ENCODE measurements around the gene SOX18. TPM values are rescaled to one million over a fixed set of nuclear protein-coding genes. Genes with fewer than 3 reads are reported as not detected.

Gene SOX18
- total and polyA plus RNA-seq, 2 of the 13 experiments (the other 11 are each of a cell fraction or from before 2014, with no cell fraction given): 1.6 to 1.9 TPM

DNA sequence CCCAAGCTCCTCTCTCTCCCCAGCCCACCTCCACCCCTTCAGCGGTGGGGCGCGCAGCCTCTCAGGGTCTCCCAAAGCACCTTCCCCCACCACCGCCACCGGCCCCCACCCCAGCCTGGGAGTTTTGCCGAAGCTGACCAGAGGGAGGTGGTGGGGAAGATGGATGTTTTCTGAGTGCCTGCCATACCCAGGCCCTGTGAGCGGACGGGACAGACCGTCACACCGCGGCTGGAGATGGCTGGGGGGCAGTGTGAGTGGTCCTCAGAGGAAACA is 7.7 kb downstream of the SOX18 start (continued):
- TF ChIP-seq, protein P1, sequence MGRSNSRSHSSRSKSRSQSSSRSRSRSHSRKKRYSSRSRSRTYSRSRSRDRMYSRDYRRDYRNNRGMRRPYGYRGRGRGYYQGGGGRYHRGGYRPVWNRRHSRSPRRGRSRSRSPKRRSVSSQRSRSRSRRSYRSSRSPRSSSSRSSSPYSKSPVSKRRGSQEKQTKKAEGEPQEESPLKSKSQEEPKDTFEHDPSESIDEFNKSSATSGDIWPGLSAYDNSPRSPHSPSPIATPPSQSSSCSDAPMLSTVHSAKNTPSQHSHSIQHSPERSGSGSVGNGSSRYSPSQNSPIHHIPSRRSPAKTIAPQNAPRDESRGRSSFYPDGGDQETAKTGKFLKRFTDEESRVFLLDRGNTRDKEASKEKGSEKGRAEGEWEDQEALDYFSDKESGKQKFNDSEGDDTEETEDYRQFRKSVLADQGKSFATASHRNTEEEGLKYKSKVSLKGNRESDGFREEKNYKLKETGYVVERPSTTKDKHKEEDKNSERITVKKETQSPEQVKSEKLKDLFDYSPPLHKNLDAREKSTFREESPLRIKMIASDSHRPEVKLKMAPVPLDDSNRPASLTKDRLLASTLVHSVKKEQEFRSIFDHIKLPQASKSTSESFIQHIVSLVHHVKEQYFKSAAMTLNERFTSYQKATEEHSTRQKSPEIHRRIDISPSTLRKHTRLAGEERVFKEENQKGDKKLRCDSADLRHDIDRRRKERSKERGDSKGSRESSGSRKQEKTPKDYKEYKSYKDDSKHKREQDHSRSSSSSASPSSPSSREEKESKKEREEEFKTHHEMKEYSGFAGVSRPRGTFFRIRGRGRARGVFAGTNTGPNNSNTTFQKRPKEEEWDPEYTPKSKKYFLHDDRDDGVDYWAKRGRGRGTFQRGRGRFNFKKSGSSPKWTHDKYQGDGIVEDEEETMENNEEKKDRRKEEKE (IDR thresholded peaks at IDR 0.05): no peak
- TF ChIP-seq ZMYM4 (CRISPR knock-in tag; IDR thresholded peaks at IDR 0.05): no peak
- TF ChIP-seq ZC3H13 (CRISPR knock-in tag; IDR thresholded peaks at IDR 0.05): peak; percentile 12; the same call in 1 of the 2 replicates
- TF ChIP-seq CC2D1A (CRISPR knock-in tag; IDR thresholded peaks at IDR 0.05): no peak
- TF ChIP-seq ZNF430 (CRISPR knock-in tag; IDR thresholded peaks at IDR 0.05): peak; percentile 10; the same call in 1 of the 2 replicates
- no peak; the same call in 1 of the 2 replicates for TF ChIP-seq NFIC (IDR thresholded peaks at IDR 0.05; ENCODE audit: low read length)
- TF ChIP-seq PRPF4 (IDR thresholded peaks at IDR 0.05; ENCODE audit: low read depth, low read length, poor library complexity, severe bottlenecking): peak; percentile 10
- TF ChIP-seq, protein P2, sequence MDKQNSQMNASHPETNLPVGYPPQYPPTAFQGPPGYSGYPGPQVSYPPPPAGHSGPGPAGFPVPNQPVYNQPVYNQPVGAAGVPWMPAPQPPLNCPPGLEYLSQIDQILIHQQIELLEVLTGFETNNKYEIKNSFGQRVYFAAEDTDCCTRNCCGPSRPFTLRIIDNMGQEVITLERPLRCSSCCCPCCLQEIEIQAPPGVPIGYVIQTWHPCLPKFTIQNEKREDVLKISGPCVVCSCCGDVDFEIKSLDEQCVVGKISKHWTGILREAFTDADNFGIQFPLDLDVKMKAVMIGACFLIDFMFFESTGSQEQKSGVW (CRISPR knock-in tag; IDR thresholded peaks at IDR 0.05; ENCODE audit: borderline replicate concordance): no peak
- no peak for TF ChIP-seq ZNF773 (CRISPR knock-in tag; IDR thresholded peaks at IDR 0.05; ENCODE audit: borderline replicate concordance)

Measured in HepG2 (cell line).